Sciatic nerve (tissue), 2 donors: ENCODE data around the gene TOMT. TPM values are rescaled to one million over a fixed set of nuclear protein-coding genes. Genes with fewer than 3 reads are reported as not detected.
"Not testable (repeated sequence)": the region's sequence is repeated elsewhere in the genome, so short reads cannot be mapped to it uniquely, and the experiment has no call there.

Experiments
- ATAC-seq: fragments of 200-7000 bp; cut with Tn5 transposase; one replicate; pipeline ENCODE4 v1.9.1; 2020; ENCODE audit warnings: mild to moderate bottlenecking, moderate library complexity
- DNase-seq: peaks from one replicate; pipeline ENCODE4 v3.0.0-alpha.2; 2020; ENCODE audit warnings: low spot score
- intact Hi-C: fragments of 100-400 bp; cut with DNase I; formaldehyde crosslinking; loops from one replicate; pipeline ENCODE4 v1.14.2; 2022
- microRNA-seq: library from miRNA; unstranded; fragments of <30 nt; microRNA quantifications from one replicate; pipeline ENCODE4 v1.2.0, GENCODE V29; 2020
- total RNA-seq: library from RNA; stranded (reverse); fragmentation: NEBNext Ultra II Directional; extraction: Animal tissue kit (Norgen Biotek cat#: 25700); gene quantifications from one replicate; pipeline ENCODE4 v1.2.1, GENCODE V29; 2021
- donor health status: DM: no; HTN: no; CAD: no.
- donor health status: DM: no; HTN: no; CAD: no.

TOMT gene
- total RNA-seq, 1 donor from 2014 or later, result not detected

GRCh38 chr11:72146625-72147024, 40.9 kb downstream of the TOMT start:
- ATAC-seq, result no peak
- no peak for DNase-seq
- intact Hi-C loops, result no loop called here

- ATAC-seq (no peak), DNase-seq (no peak)
- intact Hi-C loops, result no loop called here
Observed at GRCh38 chr11:72150882-72151281, 45.2 kb downstream of the TOMT start.

GRCh38 chr11:72153874-72154273, 48.1 kb downstream of the TOMT start:
- DNase-seq, ATAC-seq: not testable (repeated sequence)
- intact Hi-C loops, result loop anchor here (1.0 kb wide), 1 partner anchor 22 kb away; no protein-coding TSS in a partner anchor

GRCh38 chr11:72154816-72155215, 49.1 kb downstream of the TOMT start:
- ATAC-seq, result no peak
- intact Hi-C loops, result no loop called here
- no peak for DNase-seq

- DNase-seq (no peak), ATAC-seq (no peak)
- intact Hi-C loops, result no loop called here
Observed at GRCh38 chr11:72155751-72156150, 50.0 kb downstream of the TOMT start.

- ATAC-seq, result no peak
- no peak for DNase-seq
- intact Hi-C loops, result no loop called here
Observed at GRCh38 chr11:72157131-72157530, 51.4 kb downstream of the TOMT start.

Small RNA genes lying within 50 kb of the gene (microRNA-seq; reads per million reads assigned to microRNA genes)
- not detected for gene MIR3165

Other genes with a start within 250 kb of the TOMT start
- gene DEFB131B, start 227.5 kb upstream of the TOMT start, total RNA-seq, result not detected
- 11.7 TPM for gene XNDC1N, start 177.3 kb upstream of the TOMT start, total RNA-seq
- 32.5 TPM for gene RNF121, start 176.9 kb upstream of the TOMT start, total RNA-seq
- gene IL18BP, start 107.0 kb upstream of the TOMT start, total RNA-seq, result 13.5 TPM
- 241 TPM for gene NUMA1, start 25.4 kb upstream of the TOMT start, total RNA-seq
- 8.7 TPM for gene LRRC51, start 25.1 kb upstream of the TOMT start, total RNA-seq
- 70.8 TPM for gene LAMTOR1, start 2.6 kb upstream of the TOMT start, total RNA-seq
- gene ANAPC15, start 6.8 kb downstream of the TOMT start, total RNA-seq, result 21.4 TPM
- gene FOLR3, start 29.8 kb downstream of the TOMT start, total RNA-seq, result 1.1 TPM
- gene FOLR1, start 86.2 kb downstream of the TOMT start, total RNA-seq, result 1.2 TPM
- gene FOLR2, start 110.9 kb downstream of the TOMT start, total RNA-seq, result 28.4 TPM
- gene INPPL1, start 118.8 kb downstream of the TOMT start, total RNA-seq, result 142 TPM
- not detected for gene PHOX2A, start 138.3 kb downstream of the TOMT start, total RNA-seq